Stimulated activated CD8-positive, alpha-beta memory T cell treated with anti-CD3 and anti-CD28 coated beads, Interleukin-15, amount 100 ng/mL, for 24 hours (primary cell): ENCODE data around the gene MAFB.

Experiments used
- DNase-seq: peaks from one replicate; pipeline ENCODE4 v3.0.0-alpha.2; 2020; ENCODE audit warnings: low read depth

MAFB gene

DNA sequence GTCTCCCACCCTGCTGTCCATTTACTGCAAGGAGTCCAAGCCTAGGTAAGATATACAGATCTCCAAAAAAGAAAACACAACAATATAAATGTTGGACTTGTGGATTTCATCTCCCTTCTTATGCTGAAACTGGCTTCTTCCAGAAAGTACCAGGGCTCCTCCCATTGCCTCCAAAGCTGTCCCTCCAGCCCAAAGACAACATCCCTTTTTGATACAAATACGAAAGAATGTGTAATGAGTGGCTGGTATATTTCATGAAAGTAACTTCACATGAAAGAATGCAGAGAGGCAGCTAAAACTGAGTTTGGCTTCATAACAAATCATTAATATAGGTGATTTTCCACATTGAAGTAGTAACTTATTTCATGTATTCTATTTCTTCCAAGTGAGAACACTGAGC is 7.9 kb downstream of the MAFB start:
- DNase-seq: no peak

DNA sequence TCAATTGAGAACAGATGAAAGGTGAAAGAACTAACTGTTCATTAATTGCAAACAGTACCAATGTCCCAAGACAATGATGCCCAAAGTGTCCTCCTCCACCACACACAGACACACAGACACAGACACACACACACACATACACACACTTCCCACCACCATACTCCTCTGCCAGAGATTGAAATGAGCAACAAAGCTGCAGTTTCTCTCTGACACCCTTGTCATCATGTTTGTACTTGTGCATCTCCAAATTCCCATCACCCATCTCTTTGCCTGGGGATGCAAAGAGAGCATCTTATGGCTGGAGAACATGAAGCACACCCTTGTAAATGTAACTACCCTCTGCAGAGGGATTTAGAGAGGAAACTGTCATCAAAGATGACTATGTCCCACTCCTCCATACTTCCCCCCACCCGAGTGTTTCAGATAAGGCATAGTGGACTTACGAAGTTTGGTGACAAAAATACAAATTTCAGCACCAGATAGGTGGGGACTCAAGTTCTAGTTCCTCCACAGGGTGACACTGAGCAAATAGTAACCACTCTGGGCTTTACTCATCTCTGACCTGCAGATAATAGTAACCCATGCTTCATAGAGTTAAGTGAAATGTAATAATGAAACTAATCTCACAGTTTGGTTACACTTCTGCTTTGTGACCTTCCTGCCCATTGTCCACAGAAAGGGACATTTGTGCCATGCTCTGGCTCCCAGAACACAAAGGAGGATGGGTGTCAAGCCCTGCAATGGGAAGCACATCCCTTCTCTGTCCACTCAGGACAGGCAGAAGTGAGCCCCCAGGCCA is 8.7 kb downstream of the MAFB start:
- DNase-seq: no peak

DNA sequence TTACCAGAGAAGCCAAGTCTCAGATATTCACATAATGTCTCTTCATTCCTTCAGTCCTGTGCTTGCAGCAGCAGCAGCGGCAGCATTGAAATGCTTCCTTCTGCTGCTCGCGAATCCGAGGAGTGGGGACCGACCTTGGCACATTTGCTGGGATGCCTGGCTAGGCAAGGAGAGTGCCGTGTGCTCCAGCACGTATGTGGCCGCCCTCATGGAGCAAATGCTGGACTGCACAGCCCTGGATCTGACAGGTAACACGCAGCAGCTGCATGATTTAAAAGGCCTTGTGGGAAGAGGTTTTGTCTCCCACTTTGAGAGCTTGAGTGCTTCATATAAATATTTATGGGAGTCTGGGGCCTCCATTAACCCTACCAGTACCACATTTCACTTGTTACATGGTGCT is 9.9 kb downstream of the MAFB start:
- no peak for DNase-seq

DNA sequence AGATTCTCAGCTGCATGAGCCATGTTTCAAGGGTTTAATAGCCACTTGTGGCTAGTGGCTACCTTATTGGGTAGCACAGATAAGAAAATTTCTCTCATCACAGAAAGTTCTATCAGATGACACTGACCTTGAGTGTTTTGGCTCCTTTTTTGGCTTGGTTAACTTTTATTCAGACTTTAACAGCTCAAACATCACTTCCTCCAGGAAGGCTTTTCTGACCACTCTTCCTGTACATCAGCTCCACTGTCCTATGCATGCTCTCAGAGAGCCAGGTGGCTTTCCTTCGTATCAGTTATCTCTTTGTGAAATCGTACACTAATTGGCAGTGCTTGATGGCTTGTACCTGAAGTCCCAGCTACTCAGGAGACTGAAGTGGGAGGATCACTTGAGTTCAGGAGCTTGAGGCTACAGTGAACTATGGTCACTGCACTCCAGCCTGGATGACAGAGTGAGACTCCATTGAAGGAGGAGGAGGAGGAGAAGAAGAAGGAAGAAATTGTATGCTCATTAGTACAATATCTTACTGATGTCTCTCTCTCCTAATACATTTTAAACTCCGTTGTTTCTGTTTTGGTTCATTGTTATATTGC is 10.7 kb downstream of the MAFB start:
- DNase-seq: no peak

DNA sequence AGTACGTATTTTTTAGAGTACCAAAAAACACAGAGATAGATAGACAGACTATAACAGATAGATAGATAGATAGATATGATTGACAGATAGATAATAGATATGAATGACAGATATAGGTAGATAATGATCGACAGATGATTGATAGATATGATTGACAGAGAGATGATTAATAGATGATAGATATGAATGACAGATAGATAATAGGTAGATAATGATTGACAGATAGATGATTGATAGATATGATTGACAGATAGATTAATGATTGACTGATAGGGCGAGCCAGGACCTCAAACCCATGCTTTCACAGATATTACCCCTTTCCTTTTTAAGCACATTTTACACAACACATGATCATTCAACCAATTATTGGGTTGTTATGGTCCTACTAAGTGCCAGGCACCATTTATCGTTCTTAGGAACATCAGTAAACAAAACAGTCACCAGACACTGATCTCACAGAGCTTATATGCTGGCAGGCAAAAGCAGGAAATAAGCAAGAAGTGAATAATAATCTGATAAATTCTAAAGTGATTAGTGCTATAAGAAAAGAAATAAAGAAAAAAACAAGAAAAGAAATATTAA is 11.6 kb downstream of the MAFB start:
- no peak for DNase-seq

DNA sequence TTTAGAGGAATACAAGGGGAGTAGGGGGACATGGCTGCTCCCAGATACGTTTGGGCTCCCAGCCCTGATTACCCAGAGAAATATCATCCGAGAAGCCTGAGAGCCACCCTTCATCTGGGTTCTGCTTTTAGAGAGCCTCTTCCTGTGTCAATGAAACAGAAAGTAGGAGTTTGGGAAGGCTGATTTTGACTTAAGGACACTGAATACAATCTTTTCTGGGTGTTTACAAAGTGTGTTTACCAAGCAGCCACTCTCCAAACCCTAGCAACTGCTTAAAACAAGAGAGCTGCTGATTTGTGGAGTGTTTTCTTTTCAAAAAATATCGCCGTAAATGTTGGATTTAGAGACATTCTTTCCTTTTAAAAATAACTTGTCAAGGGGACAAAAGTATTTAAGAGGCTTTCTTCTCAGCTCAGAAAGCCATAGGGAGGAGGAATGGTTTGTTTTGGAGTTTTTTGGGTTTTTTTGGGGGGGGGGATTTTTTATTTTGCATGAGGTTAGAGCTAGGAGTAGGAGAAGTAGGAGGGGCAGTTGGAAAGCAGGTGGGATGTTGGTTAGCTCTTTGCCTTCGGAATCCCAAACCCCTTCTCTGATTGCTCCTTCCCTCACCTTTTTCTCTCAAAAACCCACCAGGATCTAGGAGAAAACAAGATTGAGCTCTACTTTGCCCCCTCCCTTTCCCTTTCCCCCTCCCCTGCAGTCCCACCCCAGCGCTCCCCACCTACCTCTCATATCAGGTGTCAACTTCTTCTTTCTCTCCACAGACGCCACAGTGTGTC is 12.4 kb downstream of the MAFB start:
- no peak for DNase-seq

DNA sequence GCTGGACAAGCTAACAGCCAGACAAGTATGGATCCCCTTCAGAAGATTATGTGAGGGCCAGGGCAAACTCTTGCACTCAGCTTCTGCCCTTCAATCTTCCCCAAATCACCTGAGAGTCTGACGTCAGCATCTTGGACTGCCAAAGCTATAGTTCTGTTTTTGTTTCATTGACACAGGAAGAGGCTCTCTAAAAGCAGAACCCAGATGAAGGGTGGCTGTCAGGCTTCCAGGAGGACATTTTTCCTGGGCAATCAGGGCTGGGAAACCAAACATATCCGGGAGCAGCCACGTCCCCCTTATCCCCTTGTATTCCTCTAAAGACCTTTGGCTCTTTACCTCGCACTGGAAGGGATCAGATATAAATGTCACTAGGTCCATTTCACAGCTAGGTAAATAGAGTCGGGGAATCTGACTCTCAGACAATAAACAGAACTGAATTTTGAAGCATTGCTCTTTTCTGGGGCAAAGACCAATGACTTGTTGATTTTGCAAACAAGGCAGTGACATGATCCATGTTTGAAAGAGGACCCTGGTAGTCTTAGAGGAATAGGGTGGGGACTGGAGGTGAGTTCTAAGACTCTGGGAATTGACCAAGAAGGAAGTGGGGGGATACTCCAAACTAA is 13.3 kb downstream of the MAFB start:
- DNase-seq: no peak

DNA sequence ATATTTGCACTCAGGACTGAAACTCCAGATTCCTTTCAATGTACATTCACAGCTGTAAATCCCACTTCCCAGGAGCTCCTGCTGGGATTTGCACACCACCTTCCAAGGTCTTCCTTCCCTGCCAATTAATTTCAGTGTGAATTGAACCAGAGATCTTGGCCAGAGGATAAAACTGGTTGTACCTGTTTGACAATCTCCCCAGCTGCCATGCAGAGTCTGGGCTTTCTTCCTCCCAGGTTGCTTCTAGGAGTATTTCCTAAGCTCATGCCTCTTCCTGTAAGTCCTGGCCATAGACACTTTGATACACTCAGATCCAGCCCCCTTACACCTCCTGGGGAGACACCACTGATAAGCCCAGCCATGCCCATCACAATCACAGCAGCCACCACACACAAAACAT is 15.6 kb downstream of the MAFB start:
- no peak for DNase-seq

DNA sequence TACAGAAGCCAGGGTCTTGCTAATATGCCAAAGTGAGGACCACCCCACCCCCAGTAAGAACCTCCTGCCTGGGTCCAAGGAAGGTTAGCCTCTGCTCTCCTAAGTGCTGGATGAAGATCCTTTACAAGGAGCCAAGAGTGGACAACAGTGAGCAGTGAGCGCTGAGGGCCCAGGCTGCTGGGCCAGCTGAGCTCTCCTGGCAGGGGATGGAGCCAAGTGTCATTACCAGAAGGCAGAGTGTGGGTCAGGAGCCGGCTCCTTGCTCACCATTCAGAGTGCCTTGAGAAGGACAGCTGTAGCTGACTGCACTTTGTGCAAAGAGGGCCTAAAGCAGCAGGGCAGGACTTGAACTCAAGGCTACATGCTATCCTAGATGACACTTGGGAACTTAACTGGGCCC is 16.9 kb downstream of the MAFB start:
- DNase-seq: no peak

DNA sequence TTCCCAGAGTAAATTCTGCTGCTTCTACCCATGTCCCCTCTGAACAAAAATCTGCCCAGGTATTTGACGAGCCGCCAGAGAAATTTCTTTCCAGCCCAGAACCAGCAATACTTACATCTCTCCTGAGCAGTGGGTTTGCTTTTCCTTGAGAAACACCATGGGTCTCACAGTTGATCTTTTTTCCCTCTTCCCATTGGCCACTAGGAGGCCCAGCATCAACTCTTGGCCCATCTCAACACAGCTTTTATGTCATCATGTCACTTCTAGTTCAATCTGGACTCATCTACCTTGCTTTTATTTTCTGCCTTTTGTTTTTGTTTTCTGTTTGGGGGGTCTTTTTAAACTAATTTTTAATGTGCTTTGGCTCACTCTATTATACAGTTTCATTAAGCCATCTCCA is 18.8 kb downstream of the MAFB start:
- no peak for DNase-seq

DNA sequence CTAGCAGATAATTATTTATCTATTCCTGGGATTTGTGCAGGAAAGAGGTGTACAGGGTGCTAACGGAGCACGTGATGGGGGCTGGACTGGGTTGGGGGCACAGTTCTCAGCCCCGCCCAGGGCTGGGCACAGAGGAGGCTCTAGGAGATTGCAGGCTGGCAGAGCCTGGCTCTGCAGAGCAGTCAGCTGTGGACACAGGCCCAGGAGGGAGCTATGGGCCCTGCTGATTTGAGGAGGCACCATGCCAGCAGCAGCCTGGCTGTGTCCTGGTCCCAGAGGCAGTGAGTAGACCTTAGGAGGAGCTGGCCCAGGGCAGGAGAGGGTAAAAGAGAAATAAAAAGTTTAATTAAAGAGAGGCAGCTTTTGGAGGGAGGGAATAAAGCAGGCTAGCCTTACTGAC is 19.3 kb downstream of the MAFB start:
- no peak for DNase-seq

DNA sequence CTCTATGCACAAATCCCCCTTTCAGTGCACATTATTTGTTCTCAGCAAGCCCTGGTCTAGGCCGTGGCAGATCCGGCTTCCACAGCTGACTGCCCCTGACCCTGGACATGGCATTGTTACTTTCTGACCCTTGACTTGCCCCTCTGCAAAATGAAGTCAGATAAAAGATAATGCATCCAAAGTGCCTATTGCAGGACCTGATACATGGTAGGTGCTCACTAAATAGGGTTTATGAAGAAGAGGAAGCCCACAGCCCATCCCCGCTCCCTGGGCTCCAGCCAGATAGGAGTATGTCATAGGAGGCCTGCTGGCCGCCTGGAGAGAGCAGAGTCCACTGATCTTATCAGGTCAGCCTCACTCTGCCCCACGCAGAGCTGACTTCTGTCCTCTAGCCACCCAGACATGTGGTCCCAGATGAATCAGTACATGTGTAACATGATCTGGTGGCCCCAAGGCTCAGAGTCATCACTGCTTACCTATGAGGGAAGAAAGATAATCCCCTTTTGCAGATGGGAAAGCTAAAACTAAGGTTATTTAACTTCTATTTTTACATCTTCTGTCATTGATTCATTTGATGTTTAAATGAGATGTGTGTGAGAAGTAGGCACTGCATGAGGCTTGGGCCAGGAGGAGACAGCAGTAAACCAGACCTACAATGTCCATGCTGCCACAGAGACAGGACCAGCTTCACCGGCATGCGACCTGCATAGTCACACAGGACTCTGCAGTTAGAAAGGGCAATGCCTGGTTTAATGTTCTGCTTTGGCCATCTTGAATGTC is 20.4 kb downstream of the MAFB start:
- no peak for DNase-seq

DNA sequence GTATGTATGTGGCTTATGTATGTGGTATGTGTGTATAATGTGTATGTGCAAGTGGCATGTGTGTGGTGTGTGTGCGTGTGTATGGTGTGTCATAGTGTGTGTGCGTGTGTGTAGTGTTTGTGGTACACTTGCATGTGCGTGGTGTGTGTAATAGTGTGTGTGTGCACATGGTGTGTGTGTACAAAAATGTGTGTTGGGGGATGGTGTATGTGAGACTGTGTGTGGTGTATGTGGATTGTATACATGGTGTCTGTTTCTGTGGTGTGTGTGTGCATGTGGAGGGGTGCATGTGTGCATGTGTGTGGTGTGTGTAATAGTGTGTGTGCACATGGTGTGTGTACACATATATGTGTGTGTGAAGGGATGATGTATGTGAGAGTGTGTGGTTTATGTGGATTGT is 21.5 kb downstream of the MAFB start:
- DNase-seq: no peak

DNA sequence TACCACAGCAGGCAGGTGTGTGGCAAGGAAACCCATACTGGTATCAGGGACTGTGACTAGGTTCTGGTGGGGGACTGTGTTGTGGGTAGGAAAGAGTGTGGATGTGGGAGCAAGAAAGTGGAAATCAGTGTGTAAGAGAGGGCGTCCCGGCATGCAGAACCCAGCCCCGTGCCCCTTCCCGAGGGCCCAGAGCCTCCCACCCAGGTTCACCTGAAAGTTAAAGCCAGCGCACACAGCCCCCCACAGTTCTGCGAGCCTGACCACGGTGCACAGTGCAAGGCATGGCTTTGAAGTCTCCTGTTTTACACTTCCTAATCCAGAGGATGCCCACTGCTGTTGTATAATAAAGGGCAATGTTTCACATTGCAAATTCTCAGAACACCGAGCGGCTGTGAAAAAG is 22.7 kb downstream of the MAFB start:
- DNase-seq: no peak

DNA sequence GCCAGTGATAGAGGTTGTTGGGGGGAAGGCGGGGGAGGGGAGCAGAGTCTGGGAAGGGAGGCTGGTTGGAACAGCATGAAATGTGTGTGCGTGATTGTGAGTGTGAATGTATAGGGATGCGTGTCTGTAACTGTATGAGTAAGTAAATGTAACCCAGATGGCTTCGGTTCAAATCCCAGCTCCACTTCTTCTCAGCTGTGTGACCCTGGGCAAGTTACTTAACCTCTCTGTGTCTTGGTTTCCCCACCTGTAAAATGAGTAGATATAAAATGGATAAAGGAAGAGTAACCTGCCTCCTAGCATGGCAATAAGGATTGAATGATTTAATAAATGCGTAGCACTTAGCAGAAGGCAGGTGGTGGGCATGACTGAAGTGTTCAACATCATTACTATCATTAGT is 24.1 kb downstream of the MAFB start:
- no peak for DNase-seq

DNA sequence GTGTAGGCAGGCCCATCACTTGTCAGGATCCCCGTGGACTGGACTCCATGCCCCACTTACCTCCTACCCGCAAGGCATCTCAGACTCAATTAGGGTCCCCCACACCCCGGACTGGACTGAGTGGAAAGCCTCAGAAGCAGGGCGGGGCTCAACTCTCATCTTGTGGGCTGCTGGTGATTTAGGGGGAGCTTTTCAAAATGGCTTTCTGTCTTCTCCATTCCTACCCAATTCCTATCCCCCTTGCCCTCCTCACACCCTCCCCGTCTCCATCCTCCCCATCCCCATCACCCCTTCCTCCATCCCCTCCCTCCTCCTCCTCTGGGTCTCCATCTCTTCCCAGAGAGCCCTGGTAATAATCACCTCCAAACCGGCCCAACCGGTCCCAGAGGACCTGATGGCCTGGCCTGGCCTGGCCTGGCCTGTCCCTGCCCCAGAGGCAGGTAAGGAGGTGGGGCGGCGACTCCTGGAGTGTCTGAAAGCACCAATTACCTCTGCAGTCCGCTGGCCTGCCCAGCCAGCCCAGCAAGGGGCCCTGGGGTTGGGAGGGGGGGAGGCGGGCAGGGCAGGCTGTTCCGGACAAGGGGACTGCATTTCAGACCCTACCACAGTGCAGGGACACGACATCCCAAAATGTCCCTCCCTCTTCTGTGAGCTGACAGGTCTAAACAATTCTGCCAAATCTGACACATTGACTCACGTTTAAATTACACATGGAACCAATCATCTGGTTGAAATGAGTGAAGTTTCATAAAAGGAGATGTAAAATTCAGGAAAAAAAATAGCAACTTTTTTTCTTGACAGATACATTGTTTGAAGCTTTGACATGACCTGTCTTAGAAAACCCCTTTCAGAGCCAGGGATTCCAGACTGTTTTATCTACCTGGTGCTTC is 24.8 kb downstream of the MAFB start:
- DNase-seq: no peak

DNA sequence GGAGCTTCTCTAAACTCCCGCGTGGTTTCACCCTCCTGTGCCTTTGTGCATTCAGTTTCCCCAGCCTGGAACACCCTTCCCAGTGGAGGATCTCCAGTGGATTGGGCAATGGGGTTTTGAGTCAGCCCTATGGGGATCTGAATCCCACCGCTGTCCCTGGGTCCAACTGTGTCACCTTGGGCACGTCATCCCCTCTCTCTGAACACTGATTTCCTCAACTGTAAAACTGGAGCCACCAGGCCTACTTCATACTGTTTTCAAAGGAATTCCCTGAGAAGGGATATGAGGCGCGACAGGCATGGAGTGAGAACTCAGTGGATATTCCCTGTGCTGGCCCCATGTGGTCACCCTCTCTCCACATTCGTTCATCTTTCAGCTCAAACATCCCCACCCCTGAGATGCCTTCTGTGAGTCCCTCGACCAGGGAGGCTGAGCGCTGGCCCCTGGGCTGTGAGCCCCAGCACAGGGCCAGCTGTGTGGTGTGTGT is 25.7 kb downstream of the MAFB start:
- DNase-seq: no peak

DNA sequence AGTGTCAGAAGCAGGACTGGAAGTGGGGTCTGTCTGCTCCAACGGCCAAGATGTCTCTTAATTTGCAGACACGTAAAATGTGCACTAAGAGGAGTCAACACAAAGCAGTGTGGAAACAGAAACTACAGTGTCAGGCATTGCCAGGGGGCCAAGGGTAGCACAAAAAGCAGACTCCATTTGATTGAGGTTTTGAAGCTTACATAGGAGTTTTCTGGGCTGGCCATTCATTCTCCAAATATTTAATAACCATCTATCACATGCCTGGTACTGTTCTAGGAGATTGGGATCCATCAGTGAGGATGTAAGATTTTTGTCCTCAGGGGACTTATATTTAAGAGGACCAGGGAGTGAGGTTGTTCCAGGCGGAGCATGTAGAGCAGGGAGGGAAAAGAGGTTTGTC is 29.5 kb downstream of the MAFB start:
- DNase-seq: no peak

DNA sequence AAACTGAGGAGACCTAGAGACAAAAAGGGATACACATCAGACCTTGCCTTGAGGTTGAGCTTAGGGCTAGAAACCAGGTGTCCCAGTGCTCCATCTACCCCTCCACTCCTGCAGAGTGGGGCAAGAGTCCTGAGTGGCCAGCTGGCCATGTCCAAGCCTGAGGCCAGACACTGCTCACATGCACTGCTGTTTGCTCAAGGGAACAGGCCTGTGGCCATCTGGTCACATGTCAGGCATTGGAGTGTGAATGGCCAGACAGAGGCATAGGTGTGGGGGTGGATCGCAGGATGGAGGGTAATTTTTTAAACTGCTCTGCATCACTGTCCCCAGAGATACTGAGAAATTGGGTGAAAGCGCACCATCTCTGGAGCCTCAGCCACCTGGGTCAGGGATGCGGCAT is 30.5 kb downstream of the MAFB start:
- DNase-seq: no peak

DNA sequence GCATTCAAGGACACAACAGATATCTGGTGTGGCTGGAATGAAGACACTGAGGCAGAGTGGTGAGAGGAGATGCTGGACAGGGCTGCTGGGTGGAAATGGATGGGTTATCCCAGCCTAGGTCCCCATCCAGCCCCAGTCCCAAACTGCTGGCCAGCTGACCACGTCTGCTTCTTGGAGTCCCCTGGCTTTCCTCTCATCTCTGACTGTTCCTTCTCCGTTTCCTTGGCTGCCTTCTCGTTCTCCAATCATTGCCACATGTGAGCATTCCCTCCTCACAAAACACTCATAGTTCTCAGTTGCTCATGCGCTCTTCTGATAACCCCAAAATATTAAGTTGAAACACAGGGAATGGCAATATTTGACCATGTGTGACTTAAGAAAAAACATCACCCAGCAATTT is 31.5 kb downstream of the MAFB start:
- DNase-seq: no peak

DNA sequence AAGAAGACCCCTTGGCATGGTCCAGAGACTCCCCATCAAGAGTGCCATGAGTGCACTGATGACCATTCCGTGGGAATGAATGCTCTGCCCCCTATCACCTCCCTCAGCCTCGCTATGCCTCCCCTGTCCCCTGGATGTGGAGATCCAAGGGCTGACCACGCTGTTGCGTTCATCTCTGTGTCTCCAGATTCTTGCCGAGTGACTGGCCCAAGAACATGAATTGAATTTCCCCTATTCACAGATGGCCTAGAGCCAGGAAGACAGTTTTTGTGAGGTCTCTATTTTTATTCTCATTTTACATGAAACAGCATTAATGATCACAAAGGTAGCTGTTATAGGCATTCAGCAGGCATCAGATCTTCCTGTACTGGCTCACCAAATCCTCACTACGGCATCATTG is 33.6 kb downstream of the MAFB start:
- no peak for DNase-seq
